GM19397 (cell line): ENCODE data around the gene TCERG1.
"Not testable (repeated sequence)": the region's sequence is repeated elsewhere in the genome, so short reads cannot be mapped to it uniquely, and the experiment has no call there.

Source experiments
- ATAC-seq: cut with Tn5 transposase; IDR thresholded peaks from one replicate; pipeline ENCODE4 v1.9.1; 2021; ENCODE audit warnings: mild to moderate bottlenecking, moderate library complexity; ENCODE audit not compliant: unreplicated experiment

The TCERG1 gene

DNA sequence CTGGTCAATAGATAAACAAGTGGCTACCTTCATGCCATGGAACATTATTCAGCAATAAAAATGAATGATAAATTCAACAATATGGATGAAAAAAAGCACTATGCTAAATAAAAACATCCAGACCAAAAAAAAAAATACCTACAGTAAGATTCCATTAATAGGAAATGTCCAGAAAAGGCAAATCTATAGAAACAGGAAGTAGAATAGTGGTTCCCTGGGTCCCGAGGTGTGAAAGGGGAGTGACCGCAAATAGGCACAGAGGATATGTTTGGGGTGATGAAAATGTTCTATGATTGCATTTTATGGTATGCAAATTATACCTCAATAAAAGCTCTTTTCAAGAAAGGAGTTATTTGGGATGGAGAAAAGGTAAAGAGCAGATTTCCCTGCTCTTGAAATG, 72.4 kb downstream of the TCERG1 start:
- ATAC-seq: no peak

DNA sequence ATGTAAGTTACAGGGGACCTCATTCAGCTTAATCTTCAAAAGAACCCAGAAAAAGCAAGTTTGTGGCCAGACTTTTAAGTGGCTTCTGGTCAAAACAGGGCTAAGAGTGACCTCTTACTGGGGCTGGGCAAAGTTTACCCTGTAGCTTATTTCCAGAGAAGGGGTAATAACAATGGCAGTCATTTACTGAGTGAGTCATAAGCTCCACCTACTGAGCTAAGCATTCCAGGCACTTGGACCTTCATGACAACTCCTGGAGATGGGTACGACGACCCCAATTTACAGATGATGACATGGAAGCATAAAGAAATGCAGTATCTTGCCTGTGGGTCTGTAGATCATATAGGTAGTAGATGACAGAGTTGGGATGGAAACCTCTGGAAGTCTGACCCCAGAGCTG, 73.6 kb downstream of the TCERG1 start:
- no peak for ATAC-seq

GRCh38 chr5:146521403-146522106, 74.4 kb downstream of the TCERG1 start:
- no peak for ATAC-seq

GRCh38 chr5:146523698-146524097, 76.6 kb downstream of the TCERG1 start:
- ATAC-seq: no peak

DNA sequence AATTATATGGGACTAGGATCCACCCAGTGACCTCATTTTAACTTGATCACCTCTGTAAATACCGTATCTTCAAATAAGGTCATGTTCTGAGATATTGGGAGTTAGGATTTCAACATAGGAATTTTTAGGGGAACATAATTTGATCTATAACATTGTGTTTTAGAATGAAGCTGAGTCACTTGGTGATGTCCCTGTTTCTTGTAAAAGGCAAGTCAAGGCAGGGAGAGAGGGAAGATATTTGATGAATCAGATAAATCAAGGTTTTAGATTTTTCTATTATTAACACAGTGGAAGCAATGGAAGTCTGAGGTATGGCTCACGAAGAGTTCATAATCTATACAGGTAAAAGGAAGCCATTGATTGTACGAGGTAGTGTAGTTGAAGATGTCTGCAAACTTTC, 80.7 kb downstream of the TCERG1 start:
- ATAC-seq: no peak

GRCh38 chr5:146528236-146528635, 81.1 kb downstream of the TCERG1 start:
- ATAC-seq: no peak

GRCh38 chr5:146529984-146530383, 82.9 kb downstream of the TCERG1 start:
- ATAC-seq: no peak

DNA sequence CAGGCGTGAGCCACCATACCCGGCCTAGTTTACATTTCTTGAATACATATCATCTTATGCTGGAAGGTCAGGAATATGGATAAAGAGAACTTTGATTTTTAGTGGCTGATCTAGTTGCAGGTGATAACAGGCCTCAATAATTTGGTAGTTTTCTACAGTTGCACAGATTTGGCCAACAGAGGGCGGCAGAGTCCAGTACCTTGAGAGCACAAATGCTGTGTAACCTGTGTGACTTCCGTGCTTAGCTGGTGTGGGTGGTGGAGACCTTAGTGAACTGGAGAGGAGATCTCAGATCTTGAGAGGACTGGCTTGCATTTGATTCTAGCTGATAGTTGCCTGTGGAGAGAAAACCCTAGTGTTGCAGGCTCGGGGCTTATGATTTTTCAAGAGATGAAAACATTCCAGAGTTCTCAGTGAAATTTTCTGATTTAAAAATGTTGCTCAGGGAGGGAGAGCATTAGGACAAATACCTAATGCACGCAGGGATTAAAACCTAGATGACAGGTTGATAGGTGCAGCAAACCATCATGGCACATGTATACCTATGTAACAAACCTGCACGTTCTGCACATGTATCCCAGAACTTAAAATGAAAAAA, 86.2 kb downstream of the TCERG1 start:
- ATAC-seq: peak; percentile 94

GRCh38 chr5:146533882-146534281, 86.7 kb downstream of the TCERG1 start:
- no peak for ATAC-seq

- no peak for ATAC-seq
Observed at GRCh38 chr5:146538432-146538831, 91.3 kb downstream of the TCERG1 start.

DNA sequence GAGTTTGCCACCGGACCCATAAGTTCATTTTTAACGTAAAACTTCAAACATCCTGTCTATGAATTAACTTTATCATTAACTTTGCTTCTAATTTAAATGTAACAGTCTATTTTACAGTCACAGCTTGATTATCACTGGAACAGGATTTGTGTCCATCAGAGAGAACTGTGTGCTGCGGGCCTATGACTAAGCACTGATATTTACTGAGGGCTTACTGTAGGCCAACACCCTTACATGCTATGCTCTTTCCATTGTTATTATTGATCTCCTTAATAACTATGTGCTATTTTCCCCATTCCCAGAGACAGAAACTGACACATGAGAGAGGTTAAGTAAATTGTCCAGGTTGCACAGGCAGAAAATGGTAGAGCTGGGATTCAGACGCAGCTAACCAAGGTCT, 92.8 kb downstream of the TCERG1 start:
- no peak for ATAC-seq

- no peak for ATAC-seq
Observed at GRCh38 chr5:146540414-146540813, 93.3 kb downstream of the TCERG1 start.

DNA sequence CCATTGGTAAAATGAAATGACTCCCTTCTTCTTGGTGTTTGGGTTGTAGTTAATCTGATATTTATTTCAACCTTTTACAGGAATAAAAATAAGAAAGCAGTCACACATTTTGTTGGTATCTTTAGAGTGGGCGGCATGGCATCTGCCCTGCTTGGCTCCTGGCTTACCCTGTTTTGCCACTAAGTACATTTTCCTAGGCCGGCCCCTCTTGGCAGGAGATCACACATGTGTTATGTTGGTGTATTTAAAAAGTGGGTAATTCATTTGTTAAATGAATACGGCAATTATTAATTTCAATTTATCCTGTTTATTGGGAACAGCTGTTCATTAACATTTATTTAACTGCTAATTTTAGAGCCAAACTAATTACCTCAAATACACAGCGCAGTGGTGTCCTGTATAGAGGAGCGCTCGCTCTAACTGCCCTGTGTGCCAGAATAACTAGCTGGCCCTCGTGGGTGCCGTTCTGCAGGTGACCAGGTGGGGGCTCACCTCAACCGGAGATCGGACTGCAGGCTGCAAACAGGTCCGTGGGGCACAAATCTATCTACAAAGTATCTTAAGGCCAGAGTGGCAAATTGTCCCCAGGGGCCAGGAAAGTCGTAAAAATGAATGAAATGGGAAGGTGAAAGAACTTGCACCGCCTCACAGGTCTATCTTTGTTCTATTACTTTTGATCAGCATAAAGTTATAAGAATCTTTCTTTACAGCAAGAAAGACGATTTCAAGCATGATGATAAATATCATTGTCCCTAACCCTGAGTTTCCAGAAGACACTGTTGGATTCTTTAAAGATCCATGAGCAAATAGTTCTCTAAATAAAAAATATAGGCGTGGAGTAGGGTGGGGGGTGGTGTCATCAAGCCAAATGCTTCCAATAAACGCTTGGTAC, 95.1 kb downstream of the TCERG1 start:
- ATAC-seq: peak; percentile 97

DNA sequence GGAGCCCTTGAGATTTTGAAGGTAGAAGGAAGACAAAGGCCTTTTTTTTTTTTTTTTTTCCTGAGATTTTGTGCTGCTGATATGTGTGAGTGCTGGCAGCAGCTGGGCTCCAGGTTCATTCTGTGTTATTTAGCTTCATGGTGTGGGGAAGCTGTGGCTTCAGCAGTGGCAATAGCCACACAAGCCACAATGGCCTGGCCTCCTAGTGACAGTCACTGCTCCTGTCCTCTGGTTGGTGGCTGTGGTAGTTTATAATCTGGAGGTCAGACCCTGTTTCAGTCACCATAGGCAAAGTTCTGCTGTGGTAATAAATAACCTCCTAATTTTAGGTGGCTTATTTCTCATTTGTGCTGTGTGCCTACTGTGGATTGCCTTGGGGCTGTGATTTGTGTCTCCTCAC, 97.1 kb downstream of the TCERG1 start:
- no peak for ATAC-seq

DNA sequence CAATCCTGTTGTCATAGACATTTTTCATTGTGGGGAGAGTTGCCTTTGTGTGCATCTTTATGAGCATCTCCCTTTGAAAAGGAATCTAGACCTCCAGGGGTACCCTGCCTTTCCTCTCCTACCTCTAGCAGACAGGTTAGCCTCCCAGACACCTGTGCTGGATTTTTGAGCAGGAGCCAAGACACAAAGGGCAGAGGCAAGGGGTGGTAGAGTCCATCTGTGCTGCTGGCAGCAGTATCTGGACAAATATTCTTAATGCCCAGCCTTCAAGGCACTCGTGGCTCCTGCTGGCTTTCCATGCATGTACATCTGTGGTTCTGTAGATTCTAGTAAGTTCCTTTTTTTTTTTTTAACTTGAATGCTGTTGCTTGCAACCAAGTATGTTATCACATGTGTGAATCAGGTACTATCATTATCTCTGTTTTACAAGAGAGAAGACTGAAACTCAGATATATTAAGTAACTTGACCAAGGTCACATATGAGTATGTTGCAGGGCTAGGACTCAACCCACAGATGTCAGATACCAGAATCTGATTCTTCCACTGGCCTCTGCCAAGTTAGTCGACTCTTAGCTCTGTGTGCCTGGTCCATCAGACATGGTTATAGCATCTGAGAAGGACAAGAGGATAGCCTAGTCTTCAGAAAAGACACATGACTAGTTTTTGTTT, 101.8 kb downstream of the TCERG1 start:
- ATAC-seq: no peak

DNA sequence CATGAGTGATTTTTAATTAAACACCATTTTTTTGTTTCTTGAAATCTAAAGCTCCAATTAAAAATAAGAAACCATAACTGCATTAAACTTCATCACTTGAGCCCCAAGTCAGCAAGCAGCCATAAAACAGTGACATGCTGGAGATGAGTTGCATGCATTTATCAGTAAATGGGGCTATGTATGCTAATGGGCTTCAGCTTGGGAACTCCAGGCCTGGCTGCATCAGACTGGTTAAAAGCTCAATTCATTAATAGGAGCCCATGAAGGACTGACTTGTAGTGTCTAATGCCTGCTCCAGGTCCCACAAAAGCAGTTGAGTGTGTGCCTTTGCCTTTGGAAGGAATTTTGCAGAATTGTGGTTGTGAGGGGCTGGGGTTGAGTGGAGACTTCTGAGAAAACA, 102.5 kb downstream of the TCERG1 start:
- no peak for ATAC-seq

GRCh38 chr5:146553446-146553845, 106.3 kb downstream of the TCERG1 start:
- ATAC-seq: no peak

DNA sequence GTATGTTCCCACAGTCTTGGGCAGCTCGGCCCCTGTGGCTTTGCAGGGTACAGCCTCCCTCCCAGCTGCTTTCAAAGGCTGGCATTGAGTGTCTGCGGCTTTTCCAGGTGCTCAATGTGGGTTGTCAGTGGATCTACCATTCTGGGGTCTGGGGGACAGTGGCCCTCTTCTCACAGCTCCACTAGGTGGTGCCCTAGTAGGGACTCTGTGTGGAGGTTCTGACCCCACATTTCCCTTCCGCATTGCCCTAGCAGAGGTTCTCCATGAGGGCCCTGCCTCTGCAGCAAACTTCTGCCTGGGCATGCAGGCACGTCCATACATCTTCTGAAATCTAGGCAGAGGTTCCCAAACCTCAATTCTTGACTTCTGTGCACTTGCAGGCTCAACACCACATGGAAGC, 109.8 kb downstream of the TCERG1 start:
- ATAC-seq: not testable (repeated sequence)

DNA sequence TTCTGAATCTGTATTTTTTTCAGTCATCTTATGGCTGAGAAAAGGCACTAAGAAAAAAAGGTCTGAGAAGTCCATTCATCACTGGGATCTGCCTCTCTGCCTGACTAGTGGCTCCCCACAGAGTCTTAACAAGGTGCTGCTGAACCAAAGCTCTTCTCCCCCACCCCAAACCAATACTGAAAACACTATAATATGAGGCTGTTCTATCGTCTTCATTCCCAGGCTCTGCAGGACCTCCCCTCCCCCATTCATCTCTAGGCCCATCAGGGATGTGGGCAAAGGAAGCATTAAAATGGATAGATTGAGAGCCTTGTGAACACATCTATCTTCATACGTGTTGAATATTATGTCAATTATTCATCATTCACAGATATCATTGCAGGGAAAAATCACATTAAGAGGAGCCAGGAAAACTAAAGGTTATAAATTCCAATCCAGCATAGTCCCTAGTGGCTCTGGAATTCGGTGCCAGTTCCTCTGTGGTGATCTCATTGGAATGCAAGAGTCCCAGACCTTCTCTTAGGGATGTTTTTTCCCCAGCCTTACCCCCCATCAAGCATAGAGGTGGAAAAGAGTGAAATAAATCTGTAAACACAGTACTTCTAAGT, 113.2 kb downstream of the TCERG1 start:
- ATAC-seq: no peak
